Frontal cortex (tissue), 1 donor: ENCODE results near the gene DIAPH1. TPM values are rescaled to one million over a fixed set of nuclear protein-coding genes. Genes with fewer than 3 reads are reported as not detected.

Experiments used
- small RNA-seq: library from RNA; depleted of rRNA; stranded (forward); fragments of <200 nt; gene quantifications from one replicate; pipeline ENCODE3, GENCODE V24; 2014
- total RNA-seq: library from RNA; depleted of rRNA; stranded (reverse); fragments of >200 nt; gene quantifications from one replicate; pipeline ENCODE4 v1.2.3, GENCODE V29; 2014

DIAPH1 gene
- total RNA-seq, 1 donor from 2014 or later, result 22.4 TPM

Small RNA genes within 50 kb of the gene (small RNA-seq; reads per million reads assigned to genes)
- gene RPS27AP10, result not detected

Other genes starting within 250 kb of the DIAPH1 start
- 8.2 TPM for gene PCDHGB3, start 248.8 kb downstream of the DIAPH1 start, total RNA-seq
- gene PCDHGA6, start 245.1 kb downstream of the DIAPH1 start, total RNA-seq, result 9.0 TPM
- gene PCDHGA7, start 236.3 kb downstream of the DIAPH1 start, total RNA-seq, result 4.9 TPM
- 8.6 TPM for gene PCDHGB4, start 231.3 kb downstream of the DIAPH1 start, total RNA-seq
- gene PCDHGA8, start 226.4 kb downstream of the DIAPH1 start, total RNA-seq, result 5.7 TPM
- 13.0 TPM for gene PCDHGB5, start 221.1 kb downstream of the DIAPH1 start, total RNA-seq
- 6.9 TPM for gene PCDHGA9, start 216.2 kb downstream of the DIAPH1 start, total RNA-seq
- gene PCDHGB6, start 211.0 kb downstream of the DIAPH1 start, total RNA-seq, result 9.8 TPM
- 9.8 TPM for gene PCDHGA10, start 206.0 kb downstream of the DIAPH1 start, total RNA-seq
- 10.6 TPM for gene PCDHGB7, start 201.3 kb downstream of the DIAPH1 start, total RNA-seq
- gene PCDHGA11, start 197.9 kb downstream of the DIAPH1 start, total RNA-seq, result 10.6 TPM
- 3.7 TPM for gene PCDHGA12, start 188.5 kb downstream of the DIAPH1 start, total RNA-seq
- gene PCDHGC3, start 143.0 kb downstream of the DIAPH1 start, total RNA-seq, result 20.8 TPM
- gene PCDHGC4, start 134.0 kb downstream of the DIAPH1 start, total RNA-seq, result 65.2 TPM
- 4.9 TPM for gene PCDHGC5, start 129.9 kb downstream of the DIAPH1 start, total RNA-seq
- 44.8 TPM for gene HDAC3, start 17.8 kb upstream of the DIAPH1 start, total RNA-seq
- 7.3 TPM for gene RELL2, start 18.0 kb upstream of the DIAPH1 start, total RNA-seq
- 0.82 TPM for gene FCHSD1, start 32.4 kb upstream of the DIAPH1 start, total RNA-seq
- 2.4 TPM for gene ARAP3, start 63.2 kb upstream of the DIAPH1 start, total RNA-seq